K562 (cell line): ENCODE measurements around the gene ROPN1B. TPM values are rescaled to one million over a fixed set of nuclear protein-coding genes. Genes with fewer than 3 reads are reported as not detected.

Experiments used
- AFF4 ChIP-seq: sonication (generic); formaldehyde crosslinking; IDR thresholded peaks from 2 replicates; pipeline ENCODE4 v1.8.0; 2023; ENCODE audit warnings: mild to moderate bottlenecking, missing genetic modification reagents
- CBX5 ChIP-seq: IDR thresholded peaks from 2 replicates; pipeline ENCODE4 v1.6.1; 2014; ENCODE audit warnings: low read depth, borderline replicate concordance
- CXXC5 ChIP-seq: fragments of 250-450 bp; sonication (Bioruptor Pico); IDR thresholded peaks from 2 replicates; pipeline ENCODE4 v1.8.0; 2022; ENCODE audit warnings: inconsistent platforms, mild to moderate bottlenecking, moderate library complexity
- DIDO1 ChIP-seq: fragments of 450-650 bp; IDR thresholded peaks from 2 replicates; pipeline ENCODE4 v1.6.1; 2016; ENCODE audit warnings: low read depth, missing biosample characterization, missing genetic modification characterization
- ELF2 ChIP-seq: fragments of 250-450 bp; sonication (Bioruptor Pico); IDR thresholded peaks from 2 replicates; pipeline ENCODE4 v1.5.0; 2021; ENCODE audit warnings: mild to moderate bottlenecking
- ELF4 ChIP-seq: fragments of 450-650 bp; formaldehyde crosslinking; IDR thresholded peaks from 2 replicates; pipeline ENCODE4 v1.4.0; 2022; ENCODE audit warnings: missing genetic modification characterization
- GABPB1 ChIP-seq: sonication (generic); formaldehyde crosslinking; IDR thresholded peaks from 2 replicates; pipeline ENCODE4 v1.8.0; 2022; ENCODE audit warnings: mild to moderate bottlenecking, missing genetic modification reagents
- GTF2E2 ChIP-seq: fragments of 200-800 bp; sonication (Bioruptor generic); IDR thresholded peaks from 2 replicates; pipeline ENCODE4 v1.6.1; 2016; ENCODE audit warnings: missing genetic modification characterization, missing compliant biosample characterization
- NFATC3 ChIP-seq: fragments of 450-650 bp; IDR thresholded peaks from 2 replicates; pipeline ENCODE4 v1.6.1; 2017; ENCODE audit warnings: mild to moderate bottlenecking
- NR2C2 ChIP-seq, 2 experiments: fragments of 200-800 bp in 1 of 2; sonication (Bioruptor generic) in 1 of 2; sonication (generic) in 1 of 2; formaldehyde crosslinking in 1 of 2; IDR thresholded peaks; 2 replicates each; pipeline versions ENCODE4 v1.6.1 to v1.8.0; 2016 to 2022; ENCODE audit warnings: mild to moderate bottlenecking in 1 of 2, missing compliant biosample characterization in 1 of 2, missing genetic modification characterization in 1 of 2, missing genetic modification reagents in 1 of 2
- POLR2AphosphoS5 ChIP-seq: IDR thresholded peaks from 2 replicates; pipeline ENCODE4 v1.6.1; 2011; ENCODE audit warnings: mild to moderate bottlenecking, low read depth, low read length, moderate library complexity; ENCODE audit not compliant: control insufficient read depth, insufficient read depth
- POLR2G ChIP-seq: fragments of 200-400 bp; formaldehyde crosslinking; IDR thresholded peaks from 2 replicates; pipeline ENCODE4 v1.6.1; 2017; ENCODE audit warnings: low read depth, mild to moderate bottlenecking, antibody characterized with exemption, low read length, moderate library complexity
- RBFOX2 ChIP-seq: fragments of 200-400 bp; formaldehyde crosslinking; IDR thresholded peaks from 2 replicates; pipeline ENCODE4 v1.6.1; 2017; ENCODE audit warnings: low read depth, mild to moderate bottlenecking, low read length, moderate library complexity
- ZNF589 ChIP-seq: fragments of 200-800 bp; sonication (Bioruptor generic); IDR thresholded peaks from 2 replicates; pipeline ENCODE4 v1.6.1; 2016; ENCODE audit warnings: low read depth, missing genetic modification characterization, missing compliant biosample characterization
- ZNF780A ChIP-seq: fragments of 250-450 bp; sonication (Bioruptor Pico); IDR thresholded peaks from 2 replicates; pipeline ENCODE4 v1.5.0; 2021; ENCODE audit warnings: mild to moderate bottlenecking
- ZNF79 ChIP-seq: fragments of 250-450 bp; sonication (Bioruptor Pico); IDR thresholded peaks from 2 replicates; pipeline ENCODE4 v1.4.0; 2020; ENCODE audit warnings: low read depth, mild to moderate bottlenecking, moderate library complexity
- polyA plus RNA-seq, 8 experiments: library from polyadenylated mRNA; depleted of rRNA in 4 of 8; stranded (reverse) in 5 of 8; unstranded in 3 of 8; fragments of >200 nt; fragmentation: Nextera tagmentation in 2 of 8; fragmentation: Illumina TruSeq in 1 of 8; extraction: Ambion mirVana in 2 of 8; extraction: Trizol in 1 of 8; gene quantifications; 2 replicates each; pipeline versions ENCODE4 v1.2.1 to v1.2.3, GENCODE V29; 2011 to 2014; ENCODE audit warnings: inconsistent platforms in 1 of 8, missing spikeins in 1 of 8
- total RNA-seq, 7 experiments: library from RNA; depleted of rRNA in 6 of 7; stranded (reverse); fragments of >200 nt in 6 of 7; fragmentation: Illumina TruSeq in 2 of 7; extraction: Trizol in 2 of 7; gene quantifications; 2 replicates each; pipeline versions ENCODE4 v1.2.1 to v1.2.3, GENCODE V29; 2011 to 2021; ENCODE audit warnings: low replicate concordance in 1 of 7
- TF ChIP-seq, protein P1 (sequence below): fragments of 450-650 bp; formaldehyde crosslinking; IDR thresholded peaks from 2 replicates; pipeline ENCODE4 v1.4.0; 2020; ENCODE audit warnings: mild to moderate bottlenecking
- TF ChIP-seq, protein P2 (sequence below): sonication (generic); formaldehyde crosslinking; IDR thresholded peaks from 2 replicates; pipeline ENCODE4 v1.8.0; 2022; ENCODE audit warnings: mild to moderate bottlenecking, missing genetic modification reagents
- TF ChIP-seq, protein P3 (sequence below): sonication (generic); formaldehyde crosslinking; IDR thresholded peaks from 2 replicates; pipeline ENCODE4 v1.9.0; 2022; ENCODE audit warnings: mild to moderate bottlenecking, missing genetic modification reagents
- TF ChIP-seq, protein P4 (sequence below): fragments of 250-450 bp; sonication (Bioruptor Pico); IDR thresholded peaks from 2 replicates; pipeline ENCODE4 v1.4.0; 2020; ENCODE audit warnings: mild to moderate bottlenecking

The ROPN1B gene
- total and polyA plus RNA-seq, 9 of the 15 experiments (the other 6 are each of a cell fraction or from before 2014, with no cell fraction given): not detected

GRCh38 chr3:125990253-125990970 lies 21.4 kb downstream of the ROPN1B start (continued):
- TF ChIP-seq, protein P1, sequence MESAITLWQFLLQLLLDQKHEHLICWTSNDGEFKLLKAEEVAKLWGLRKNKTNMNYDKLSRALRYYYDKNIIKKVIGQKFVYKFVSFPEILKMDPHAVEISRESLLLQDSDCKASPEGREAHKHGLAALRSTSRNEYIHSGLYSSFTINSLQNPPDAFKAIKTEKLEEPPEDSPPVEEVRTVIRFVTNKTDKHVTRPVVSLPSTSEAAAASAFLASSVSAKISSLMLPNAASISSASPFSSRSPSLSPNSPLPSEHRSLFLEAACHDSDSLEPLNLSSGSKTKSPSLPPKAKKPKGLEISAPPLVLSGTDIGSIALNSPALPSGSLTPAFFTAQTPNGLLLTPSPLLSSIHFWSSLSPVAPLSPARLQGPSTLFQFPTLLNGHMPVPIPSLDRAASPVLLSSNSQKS (CRISPR knock-in tag): no peak
- TF ChIP-seq GTF2E2 (tag) (no peak), ELF2 (no peak), DIDO1 (tag) (no peak), ZNF589 (CRISPR knock-in tag) (no peak), AFF4 (CRISPR knock-in tag) (no peak), NR2C2 (CRISPR knock-in tag; IDR thresholded peaks at IDR 0.05) (no peak), NR2C2 (tag; IDR thresholded peaks at IDR 0.05) (peak; percentile 68; the same call in 1 of the 2 replicates), POLR2AphosphoS5 (no peak), CXXC5 (CRISPR knock-in tag) (peak; percentile 51), GABPB1 (CRISPR knock-in tag) (peak; percentile 48; the same call in 1 of the 2 replicates), ZNF780A (no peak), ZNF79 (CRISPR knock-in tag) (no peak), ELF4 (CRISPR knock-in tag) (no peak), RBFOX2 (peak; percentile 69), NFATC3 (no peak), CBX5 (no peak), POLR2G (peak; percentile 79)
- TF ChIP-seq, protein P2, sequence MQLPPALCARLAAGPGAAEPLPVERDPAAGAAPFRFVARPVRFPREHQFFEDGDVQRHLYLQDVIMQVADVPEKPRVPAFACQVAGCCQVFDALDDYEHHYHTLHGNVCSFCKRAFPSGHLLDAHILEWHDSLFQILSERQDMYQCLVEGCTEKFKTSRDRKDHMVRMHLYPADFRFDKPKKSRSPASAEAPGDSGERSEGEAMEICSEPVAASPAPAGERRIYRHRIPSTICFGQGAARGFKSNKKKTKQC (CRISPR knock-in tag): no peak
- TF ChIP-seq, protein P3, sequence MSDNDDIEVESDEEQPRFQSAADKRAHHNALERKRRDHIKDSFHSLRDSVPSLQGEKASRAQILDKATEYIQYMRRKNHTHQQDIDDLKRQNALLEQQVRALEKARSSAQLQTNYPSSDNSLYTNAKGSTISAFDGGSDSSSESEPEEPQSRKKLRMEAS (CRISPR knock-in tag): no peak
- TF ChIP-seq, protein P4, sequence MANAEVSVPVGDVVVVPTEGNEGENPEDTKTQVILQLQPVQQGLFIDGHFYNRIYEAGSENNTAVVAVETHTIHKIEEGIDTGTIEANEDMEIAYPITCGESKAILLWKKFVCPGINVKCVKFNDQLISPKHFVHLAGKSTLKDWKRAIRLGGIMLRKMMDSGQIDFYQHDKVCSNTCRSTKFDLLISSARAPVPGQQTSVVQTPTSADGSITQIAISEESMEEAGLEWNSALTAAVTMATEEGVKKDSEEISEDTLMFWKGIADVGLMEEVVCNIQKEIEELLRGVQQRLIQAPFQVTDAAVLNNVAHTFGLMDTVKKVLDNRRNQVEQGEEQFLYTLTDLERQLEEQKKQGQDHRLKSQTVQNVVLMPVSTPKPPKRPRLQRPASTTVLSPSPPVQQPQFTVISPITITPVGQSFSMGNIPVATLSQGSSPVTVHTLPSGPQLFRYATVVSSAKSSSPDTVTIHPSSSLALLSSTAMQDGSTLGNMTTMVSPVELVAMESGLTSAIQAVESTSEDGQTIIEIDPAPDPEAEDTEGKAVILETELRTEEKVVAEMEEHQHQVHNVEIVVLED (CRISPR knock-in tag): no peak
